Progenitor cell of endocrine pancreas (in vitro differentiated cells): ENCODE results near the gene MST1R. TPM values are rescaled to one million over a fixed set of nuclear protein-coding genes. Genes with fewer than 3 reads are reported as not detected.

Experiments
- DNase-seq: peaks from one replicate; pipeline ENCODE4 v3.0.0; 2021; ENCODE audit warnings: low spot score; ENCODE audit not compliant: unreplicated experiment
- H3K27ac Mint-ChIP-seq: 2 replicates; pipeline ENCODE4 v1.8.0; 2021; ENCODE audit warnings: mild to moderate bottlenecking, moderate library complexity, mixed read lengths
- H3K27me3 Mint-ChIP-seq: 2 replicates; pipeline ENCODE4 v1.8.0; 2021; ENCODE audit warnings: mixed read lengths
- H3K36me3 Mint-ChIP-seq: 2 replicates; pipeline ENCODE4 v1.8.0; 2022; ENCODE audit warnings: mixed read lengths; ENCODE audit not compliant: insufficient read depth
- H3K4me1 Mint-ChIP-seq: 2 replicates; pipeline ENCODE4 v1.8.0; 2021; ENCODE audit warnings: low read depth, mixed read lengths
- H3K4me3 Mint-ChIP-seq: 2 replicates; pipeline ENCODE4 v1.8.0; 2021; ENCODE audit warnings: low read depth, mild to moderate bottlenecking, moderate library complexity, mixed read lengths
- H3K9me3 Mint-ChIP-seq: 2 replicates; pipeline ENCODE4 v1.8.0; 2021; ENCODE audit warnings: low read depth, mixed read lengths
- CTCF ChIP-seq: fragments of 200-600 bp; sonication (generic); IDR thresholded peaks from one replicate; pipeline ENCODE4 v1.5.0; 2021; ENCODE audit warnings: antibody characterized with exemption, mild to moderate bottlenecking; ENCODE audit not compliant: unreplicated experiment
- total RNA-seq: library from RNA; stranded (reverse); gene quantifications from 2 replicates; pipeline ENCODE4 v1.2.1, GENCODE V29; 2021

MST1R gene
- total RNA-seq, 1 donor from 2014 or later, result 4.4 TPM

DNA sequence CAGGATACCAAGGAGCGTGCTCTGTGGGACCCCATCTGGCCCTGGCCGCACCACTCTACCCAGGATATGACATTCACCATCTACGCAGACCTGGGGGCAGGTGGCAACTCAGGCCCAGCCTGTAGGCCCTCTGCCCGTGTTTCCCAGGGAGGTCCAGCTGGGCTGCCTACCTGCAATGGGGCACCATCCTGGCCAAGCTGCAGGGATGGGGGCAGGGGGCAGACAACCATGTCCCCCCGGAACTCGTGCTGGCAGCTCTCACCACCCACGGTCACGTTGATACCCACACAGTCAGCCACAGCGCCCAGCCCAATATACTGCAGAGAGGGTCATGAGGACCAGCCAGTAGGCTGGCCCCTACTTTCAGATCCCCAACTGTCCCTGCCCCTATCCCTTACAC lies 7.9 kb downstream of the MST1R start:
- no peak for DNase-seq

DNA sequence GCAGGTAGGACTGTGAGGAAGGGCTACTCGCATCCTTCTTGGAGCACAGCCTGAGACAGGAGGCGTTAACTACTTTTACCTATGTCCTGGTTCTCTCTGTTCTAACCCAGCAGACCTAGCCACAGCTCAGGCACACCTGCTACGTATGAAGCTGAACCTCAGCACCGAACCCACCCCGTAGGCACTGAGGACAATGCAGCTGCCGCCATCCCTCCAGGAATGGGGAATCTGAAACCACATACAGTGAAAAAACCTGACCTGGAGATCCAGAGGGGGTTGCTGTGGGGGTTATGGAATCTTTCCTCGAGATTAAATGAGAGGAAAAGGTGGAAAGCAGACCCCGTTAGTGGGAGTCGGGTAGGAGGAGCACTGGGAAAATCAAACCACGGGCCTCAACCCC lies 14.4 kb downstream of the MST1R start:
- H3K36me3 Mint-ChIP-seq, result no peaks in the 10 kb centered on the region
- H3K9me3 Mint-ChIP-seq, result no peaks in the 10 kb centered on the region
- DNase-seq, result no peak
- H3K4me3 Mint-ChIP-seq, result no peak overlapping the region
- H3K4me1 Mint-ChIP-seq, result no peaks in the 10 kb centered on the region
- H3K27ac Mint-ChIP-seq, result no peak overlapping the region
- no peaks in the 10 kb centered on the region for H3K27me3 Mint-ChIP-seq
- TF ChIP-seq CTCF, result no peak

More for the DNA sequence above, 7.9 kb downstream of the MST1R start:
- no peak for TF ChIP-seq CTCF
- no peaks in the 10 kb centered on the region for H3K36me3 Mint-ChIP-seq
- no peaks in the 10 kb centered on the region for H3K27me3 Mint-ChIP-seq
- no peak overlapping the region for H3K27ac Mint-ChIP-seq
- no peaks in the 10 kb centered on the region for H3K4me1 Mint-ChIP-seq
- no peak overlapping the region for H3K4me3 Mint-ChIP-seq
- H3K9me3 Mint-ChIP-seq, result no peaks in the 10 kb centered on the region

DNA sequence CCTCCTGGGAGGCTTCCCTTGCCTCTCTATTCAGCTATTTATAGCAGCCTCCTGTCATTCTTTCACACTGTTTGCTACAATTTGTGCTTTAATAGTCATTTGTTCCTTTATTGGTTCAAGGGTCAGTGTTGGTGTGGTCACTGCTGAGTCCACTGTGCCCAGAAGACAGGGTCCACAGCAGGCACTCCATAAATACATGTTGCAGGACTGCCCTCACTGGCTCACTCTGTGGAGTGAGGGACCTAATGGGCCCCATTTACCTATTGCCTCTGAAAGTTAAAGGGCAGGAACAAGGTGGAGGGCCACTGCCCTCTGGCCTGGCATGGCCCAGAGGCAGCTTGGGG lies 16.8 kb downstream of the MST1R start:
- no peak for DNase-seq
- Mint-ChIP-seq H3K9me3 (no peaks in the 10 kb centered on the region), H3K27me3 (no peaks in the 10 kb centered on the region), H3K4me3 (no peak overlapping the region), H3K27ac (no peak overlapping the region), H3K4me1 (no peaks in the 10 kb centered on the region), H3K36me3 (no peaks in the 10 kb centered on the region)
- TF ChIP-seq CTCF, result no peak

DNA sequence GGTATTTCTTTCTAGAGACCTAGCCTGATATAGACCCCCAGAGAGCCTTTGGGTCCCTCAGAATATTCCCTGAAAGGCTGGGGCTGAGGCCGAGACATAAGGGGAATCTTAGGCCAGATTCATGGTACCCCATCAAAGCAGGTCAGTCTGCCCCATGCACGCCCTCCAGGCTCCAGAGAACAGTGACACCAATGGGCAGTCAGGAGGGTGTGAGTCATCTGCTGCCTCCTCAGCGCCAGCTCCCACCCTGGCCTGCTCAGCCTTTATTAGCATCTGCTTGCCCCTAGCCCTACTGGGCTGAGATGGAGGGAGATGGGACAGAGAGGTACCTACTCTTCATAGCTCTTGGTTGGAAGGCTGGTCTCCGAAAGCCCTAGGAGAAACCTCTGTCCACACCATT lies 19.7 kb downstream of the MST1R start:
- Mint-ChIP-seq H3K27me3 (no peaks in the 10 kb centered on the region), H3K27ac (no peak overlapping the region)

DNA sequence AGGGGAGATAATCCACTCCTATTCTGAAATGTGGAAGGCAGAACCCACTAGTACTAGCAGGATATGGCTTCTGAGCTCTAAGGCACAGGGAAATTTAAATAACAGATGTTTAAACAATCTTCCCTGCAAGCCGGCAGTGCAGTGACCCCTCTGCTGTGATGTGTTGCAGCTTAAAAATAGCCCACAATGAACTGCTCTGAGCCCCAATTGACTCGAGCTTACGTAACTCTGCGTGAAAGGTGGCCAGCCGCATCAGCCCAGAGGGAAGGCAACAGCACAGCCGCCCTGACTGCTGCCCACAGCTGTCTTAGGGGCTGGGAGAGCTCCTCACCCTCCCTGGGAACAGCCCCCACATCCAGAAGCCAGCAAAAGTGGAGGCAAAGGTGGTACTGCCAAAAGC lies 21.5 kb downstream of the MST1R start:
- no peak for DNase-seq
- Mint-ChIP-seq H3K27ac (no peak overlapping the region), H3K27me3 (no peaks in the 10 kb centered on the region), H3K4me1 (peaks cover 4% of the 10 kb centered on the region), H3K4me3 (no peak overlapping the region), H3K36me3 (no peaks in the 10 kb centered on the region), H3K9me3 (no peaks in the 10 kb centered on the region)
- TF ChIP-seq CTCF, result no peak

More for the DNA sequence above, 19.7 kb downstream of the MST1R start:
- TF ChIP-seq CTCF, result no peak
- H3K9me3 Mint-ChIP-seq, result no peaks in the 10 kb centered on the region
- H3K4me1 Mint-ChIP-seq, result peaks cover 4% of the 10 kb centered on the region
- no peaks in the 10 kb centered on the region for H3K36me3 Mint-ChIP-seq
- no peak overlapping the region for H3K4me3 Mint-ChIP-seq
- no peak for DNase-seq
